Activated CD4-positive, CD25-positive, alpha-beta regulatory T cell treated with anti-CD3 and anti-CD28 coated beads, Interleukin-2, amount 50 U/mL, for 72 hours (primary cell): ENCODE measurements around the gene GMPPA.

Source experiments
- DNase-seq: peaks from one replicate; pipeline ENCODE4 v3.0.0; 2021

Gene GMPPA

DNA sequence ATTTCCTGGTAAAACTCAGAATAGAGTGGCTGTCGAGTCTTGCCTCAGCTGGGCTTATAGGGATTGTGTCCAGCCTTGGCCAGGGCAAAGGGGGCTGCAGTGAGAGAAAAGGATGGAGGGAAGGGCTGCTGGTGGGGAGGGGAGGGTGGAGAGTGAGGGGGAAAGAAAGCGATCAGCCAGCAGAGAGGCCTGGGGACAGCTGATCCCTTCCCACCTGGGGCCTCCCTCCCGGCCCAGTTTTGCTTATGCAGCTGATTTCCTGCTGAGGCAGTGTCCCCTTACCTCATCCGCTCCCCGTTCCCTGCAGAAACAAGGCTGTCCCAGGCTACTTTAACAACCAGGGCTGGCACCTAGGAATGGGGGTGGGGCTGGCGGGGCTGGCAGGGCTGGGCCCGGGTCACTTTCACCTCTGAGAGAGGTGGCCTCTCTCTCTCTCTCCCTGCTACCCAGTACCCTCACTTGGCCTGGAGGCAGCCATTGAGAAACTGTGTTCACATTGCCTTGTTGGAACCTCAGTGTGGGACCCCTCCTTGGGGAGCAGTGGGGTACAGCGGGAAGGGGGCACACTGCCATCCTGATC lies 12.2 kb upstream of the GMPPA start:
- no peak for DNase-seq

DNA sequence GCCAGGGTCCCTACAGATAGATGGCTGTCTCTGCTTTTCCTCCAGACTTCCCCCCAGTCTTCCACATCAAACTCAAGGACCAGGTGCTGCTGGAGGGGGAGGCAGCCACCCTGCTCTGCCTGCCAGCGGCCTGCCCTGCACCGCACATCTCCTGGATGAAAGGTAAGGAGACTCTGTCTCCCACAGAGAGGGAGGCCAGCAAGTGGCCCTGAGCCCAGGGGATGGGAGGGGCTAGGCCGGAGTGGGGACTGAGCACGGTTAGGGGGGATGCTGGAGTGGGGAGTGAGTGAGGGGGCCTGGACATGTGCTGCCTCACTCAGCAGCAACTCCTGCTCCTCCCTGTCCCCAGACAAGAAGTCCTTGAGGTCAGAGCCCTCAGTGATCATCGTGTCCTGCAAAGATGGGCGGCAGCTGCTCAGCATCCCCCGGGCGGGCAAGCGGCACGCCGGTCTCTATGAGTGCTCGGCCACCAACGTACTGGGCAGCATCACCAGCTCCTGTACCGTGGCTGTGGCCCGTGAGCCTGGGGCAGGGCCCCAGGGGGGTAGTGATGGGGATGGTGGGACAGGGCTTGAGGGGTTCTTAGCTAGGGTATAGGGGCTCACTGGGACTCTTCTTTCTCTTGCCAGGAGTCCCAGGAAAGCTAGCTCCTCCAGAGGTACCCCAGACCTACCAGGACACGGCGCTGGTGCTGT lies 10.4 kb upstream of the GMPPA start:
- DNase-seq, result no peak

DNA sequence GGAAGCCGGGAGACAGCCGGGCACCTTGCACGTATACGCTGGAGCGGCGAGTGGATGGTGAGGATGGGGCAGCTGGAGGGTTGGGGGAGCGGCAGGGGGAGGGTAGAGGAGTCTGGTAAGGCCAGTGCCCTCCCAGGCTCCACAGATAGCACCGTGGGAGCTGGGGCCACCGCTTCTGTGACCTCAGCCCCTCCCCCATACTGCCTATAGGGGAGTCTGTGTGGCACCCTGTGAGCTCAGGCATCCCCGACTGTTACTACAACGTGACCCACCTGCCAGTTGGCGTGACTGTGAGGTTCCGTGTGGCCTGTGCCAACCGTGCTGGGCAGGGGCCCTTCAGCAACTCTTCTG lies 9.9 kb upstream of the GMPPA start:
- no peak for DNase-seq

DNA sequence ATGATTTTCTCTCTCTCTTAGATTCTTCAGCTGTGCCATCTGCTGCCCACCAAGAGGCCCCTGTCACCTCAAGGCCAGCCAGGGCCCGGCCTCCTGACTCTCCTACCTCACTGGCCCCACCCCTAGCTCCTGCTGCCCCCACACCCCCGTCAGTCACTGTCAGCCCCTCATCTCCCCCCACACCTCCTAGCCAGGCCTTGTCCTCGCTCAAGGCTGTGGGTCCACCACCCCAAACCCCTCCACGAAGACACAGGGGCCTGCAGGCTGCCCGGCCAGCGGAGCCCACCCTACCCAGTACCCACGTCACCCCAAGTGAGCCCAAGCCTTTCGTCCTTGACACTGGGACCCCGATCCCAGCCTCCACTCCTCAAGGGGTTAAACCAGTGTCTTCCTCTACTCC lies 9.4 kb upstream of the GMPPA start:
- DNase-seq, result no peak

DNA sequence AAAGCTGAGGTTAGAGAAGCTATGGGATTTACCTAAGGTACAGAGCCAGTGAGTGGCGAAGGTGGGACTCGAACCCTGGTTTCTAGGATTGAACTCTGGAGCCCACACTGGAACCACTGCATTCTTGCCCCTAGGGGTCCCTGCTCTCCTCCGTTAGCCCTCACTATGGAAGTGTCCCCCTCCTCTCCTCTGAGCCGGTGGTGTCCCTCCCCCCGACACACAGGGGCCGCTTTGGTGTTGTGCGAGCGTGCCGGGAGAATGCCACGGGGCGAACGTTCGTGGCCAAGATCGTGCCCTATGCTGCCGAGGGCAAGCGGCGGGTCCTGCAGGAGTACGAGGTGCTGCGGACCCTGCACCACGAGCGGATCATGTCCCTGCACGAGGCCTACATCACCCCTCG lies 8.5 kb upstream of the GMPPA start:
- no peak for DNase-seq

DNA sequence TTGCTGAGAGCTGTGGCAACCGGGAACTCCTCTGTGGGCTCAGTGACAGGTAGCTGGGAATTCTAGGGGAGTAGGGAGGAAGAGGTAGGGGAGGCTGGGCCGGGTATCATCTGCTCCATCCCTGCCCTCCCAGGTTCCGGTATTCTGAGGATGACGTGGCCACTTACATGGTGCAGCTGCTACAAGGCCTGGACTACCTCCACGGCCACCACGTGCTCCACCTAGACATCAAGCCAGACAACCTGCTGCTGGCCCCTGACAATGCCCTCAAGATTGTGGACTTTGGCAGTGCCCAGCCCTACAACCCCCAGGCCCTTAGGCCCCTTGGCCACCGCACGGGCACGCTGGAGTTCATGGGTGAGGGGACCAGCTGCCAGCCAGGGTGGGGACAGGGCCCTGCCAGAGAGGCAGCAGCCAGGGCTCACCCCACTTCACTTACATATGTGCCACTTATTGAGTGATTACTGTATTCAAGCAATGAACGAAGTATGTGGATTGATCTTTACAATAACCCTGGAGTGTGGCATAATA lies 8.0 kb upstream of the GMPPA start:
- DNase-seq, result no peak

DNA sequence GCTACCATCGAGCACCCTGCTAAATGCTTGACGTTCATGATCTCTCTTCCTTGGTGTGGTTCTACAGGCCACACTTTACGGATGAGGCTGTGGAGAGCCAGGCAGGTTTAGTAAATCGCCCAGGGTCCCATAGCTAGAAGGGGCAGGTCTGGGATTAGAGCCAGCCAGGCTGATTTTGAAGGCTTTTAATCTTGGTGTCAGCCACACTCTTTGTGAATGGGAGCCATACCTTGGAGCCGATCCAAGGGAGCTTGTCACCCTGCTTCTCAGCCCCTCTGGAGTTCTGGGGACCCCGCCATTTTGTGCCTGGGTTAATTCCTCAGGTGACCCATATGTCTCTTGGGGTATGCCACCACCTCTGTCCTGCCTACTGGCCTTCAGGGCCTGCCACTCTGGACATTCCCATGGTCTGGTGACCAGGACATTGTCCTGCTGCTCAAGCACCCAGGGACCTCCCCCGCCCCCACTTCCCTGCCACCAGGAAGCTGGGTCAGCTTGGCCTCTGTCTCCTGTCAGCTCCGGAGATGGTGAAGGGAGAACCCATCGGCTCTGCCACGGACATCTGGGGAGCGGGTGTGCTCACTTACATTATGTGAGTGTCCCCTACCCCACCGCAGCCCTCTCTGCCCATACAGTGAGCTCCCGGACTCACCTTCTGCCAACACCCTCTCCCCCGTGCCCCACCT lies 7.3 kb upstream of the GMPPA start:
- DNase-seq, result no peak

DNA sequence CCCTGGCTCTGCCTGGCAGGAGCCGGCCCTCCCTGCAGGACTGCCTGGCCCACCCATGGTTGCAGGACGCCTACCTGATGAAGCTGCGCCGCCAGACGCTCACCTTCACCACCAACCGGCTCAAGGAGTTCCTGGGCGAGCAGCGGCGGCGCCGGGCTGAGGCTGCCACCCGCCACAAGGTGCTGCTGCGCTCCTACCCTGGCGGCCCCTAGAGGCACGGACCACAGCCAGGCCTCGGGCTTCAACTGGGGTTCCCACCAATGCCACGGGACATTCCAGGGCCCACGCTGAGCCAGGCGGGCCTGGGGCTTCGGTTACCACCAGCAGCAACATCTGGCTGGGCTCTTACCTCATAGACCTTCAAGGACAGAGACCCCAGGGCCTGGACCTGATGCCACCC lies 6.1 kb upstream of the GMPPA start:
- DNase-seq, result no peak

DNA sequence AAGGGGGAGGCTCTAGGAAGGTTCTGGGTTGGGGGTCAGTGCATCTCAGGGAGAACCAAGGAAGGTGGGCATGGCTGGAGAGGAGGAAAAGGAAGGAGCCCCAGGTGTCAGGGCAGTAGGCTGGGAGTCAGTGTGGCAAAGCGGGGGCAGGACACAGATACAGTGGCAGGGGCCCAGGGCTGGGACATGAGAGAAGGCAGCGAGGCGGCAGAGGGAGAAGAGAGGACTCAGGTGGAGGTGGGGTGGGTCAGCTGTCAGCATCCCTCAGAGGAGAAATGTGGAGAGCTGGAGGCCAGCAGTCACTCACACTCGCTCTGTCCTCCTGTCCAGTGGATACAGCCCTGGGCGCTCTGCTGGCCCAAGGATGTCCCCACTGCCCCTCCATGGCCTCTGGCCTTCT lies 5.6 kb upstream of the GMPPA start:
- no peak for DNase-seq

DNA sequence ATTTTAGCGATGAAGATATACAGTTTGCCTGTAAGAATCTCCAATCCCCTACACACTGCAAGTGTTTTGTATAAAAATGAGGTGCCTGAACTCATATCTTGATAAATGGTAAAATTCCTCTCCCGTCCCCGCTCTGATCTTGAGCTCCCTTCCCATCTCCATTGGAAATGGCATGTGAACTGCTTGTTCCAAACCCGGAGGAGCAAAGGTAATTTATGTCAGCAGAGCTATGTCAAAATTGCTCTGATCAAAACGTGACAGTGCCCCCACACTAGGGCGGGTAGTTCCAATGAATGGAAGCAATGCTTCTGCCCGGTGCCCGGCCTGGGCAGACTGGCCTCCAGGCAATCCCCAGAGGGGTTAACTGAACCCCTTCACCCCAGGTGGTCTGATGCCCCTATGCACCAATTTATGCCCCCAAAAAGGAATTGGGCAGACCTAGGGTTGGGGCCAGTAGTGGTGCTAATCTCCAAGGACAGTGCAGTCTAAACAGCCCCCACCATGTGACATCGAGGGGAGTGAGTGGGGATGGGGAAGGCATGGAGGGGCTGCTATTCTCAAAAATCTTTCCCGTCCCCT lies 3.6 kb upstream of the GMPPA start:
- DNase-seq, result no peak

DNA sequence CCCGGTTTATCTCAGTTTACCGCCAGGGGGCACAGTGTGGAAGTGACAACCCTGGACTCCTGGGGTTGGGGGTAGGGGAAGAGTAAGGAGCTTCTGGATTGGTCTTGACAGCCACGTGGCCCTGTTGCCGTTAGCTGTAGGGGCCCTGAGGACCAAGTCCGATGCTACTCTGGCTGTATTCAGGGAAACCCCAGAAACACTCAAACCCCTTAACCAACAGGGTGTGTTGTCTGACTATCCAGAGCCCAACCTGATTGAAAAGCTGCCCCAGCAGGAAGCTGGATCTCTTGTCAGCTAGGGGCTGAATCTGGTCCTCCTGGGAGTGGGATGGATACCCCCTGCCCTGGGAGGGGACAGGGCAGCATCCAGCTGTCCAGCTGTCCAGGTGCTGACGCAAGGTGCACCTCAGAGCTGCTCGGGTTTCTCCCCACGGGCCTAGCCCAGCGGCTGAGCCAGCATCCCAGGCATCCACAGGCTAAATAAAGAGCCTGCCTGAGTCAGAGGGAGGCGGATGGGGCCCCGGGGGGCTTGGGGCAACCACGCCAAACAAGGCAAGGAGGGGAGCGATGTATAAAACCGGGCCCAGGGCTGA lies 3.1 kb upstream of the GMPPA start:
- DNase-seq, result no peak

DNA sequence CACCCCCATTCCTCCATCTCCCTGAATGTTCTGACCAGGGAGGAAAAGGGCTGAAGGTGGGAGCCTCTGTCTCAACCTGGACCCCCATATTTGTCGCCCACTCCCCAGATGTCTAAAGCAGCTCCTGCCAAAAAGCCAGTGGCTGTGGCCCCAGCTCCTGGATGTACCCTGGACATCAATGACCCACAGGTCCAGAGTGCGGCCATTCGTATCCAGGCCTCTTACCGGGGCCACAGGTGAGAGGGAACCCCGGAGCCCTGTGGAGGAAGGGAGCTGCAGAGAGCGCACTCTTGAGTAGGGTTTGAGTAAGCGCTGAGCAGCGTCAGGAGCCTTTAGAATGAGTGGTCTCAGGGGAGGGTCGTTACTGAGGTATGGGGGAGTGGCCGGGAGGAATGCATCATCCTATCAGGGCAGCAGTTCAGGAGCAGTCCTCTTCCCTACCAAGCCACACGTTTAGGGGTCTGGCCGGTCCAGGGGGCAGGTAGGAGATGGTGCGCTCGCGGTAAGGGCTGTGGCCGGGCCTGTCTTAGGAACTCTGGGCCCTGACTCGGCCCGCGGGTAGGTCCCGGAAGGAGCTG lies 2.4 kb upstream of the GMPPA start:
- DNase-seq, result no peak

DNA sequence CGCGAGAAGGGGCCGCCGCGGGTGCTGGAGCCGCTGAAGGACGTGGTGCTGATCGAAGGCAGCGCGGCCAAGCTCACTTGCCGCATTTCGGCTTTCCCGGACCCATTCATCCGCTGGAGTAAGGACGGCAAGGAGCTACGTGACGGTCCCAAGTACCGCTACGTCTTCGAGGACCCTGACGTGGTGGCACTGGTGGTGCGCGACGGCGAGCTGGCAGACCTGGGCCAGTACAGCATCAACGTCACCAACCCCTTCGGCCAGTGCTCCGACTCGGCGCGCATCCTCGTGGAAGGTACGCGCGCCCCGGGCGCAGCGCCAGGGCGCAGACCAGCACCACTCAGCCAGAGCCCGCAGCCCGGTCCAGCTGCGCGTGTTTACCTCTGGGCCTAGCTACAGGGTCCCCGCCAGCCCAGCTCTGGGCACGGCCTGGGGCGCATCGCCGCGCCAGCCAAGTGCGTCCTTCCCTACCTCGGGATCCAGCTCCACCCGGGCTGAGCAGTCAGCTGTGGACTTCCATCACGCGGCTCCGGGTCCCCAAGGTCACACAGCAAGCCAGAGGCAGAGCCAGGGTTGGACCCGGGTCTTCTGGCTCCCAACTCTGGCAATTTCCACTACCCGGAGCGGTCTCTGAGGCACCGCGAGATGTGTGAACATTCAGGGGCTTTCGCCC lies 1.7 kb upstream of the GMPPA start:
- no peak for DNase-seq

DNA sequence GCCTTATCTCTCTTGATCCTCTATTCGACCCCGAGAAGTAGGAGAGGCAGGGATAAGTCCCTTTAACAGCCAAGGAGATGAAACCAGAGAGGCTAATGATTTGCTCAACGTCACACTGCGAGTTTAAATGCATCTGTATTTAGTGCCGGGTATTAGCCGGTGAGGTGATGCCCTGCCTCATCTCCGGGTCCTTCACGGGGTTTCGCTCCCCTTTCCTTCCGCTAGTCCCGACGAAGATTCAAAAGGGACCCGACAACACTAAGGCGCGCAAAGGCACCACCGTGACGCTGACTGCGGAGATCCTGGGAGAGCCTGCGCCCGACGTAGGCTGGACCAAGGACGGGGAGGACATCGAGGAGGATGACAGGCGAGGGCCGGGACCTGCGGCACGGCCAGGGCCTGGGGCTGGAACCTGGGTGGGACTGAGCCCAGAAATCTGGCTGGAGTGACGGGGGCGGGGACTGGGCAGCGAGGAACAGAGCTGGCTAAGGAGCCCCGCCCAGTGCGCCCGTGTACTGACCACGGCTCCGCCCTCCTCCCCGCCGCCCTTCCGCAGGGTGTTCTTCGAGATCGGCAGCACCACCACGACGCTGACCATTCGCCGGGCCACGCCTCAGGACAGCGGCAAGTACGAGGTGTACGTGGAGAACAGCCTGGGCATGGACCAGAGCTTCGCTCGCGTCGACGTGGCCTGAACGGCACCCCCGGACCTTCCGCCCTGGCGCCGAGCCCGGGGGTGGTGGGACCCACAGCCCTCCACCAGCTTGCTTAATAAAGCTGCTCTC lies 1.0 kb upstream of the GMPPA start:
- peak; percentile 73 for DNase-seq

DNA sequence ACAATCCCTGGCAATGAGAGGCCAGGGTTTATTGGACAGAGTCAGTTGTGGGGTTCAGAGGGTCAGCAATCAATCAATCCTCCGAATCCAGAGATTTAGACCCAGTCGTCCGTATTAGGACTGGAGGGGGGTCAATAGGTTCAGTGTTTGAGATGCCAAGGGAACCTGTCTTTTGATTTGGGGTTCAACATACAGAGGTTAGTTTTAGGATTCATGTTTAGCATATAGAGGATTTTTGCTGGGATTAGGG lies 292 bp downstream of the GMPPA start:
- DNase-seq, result no peak

DNA sequence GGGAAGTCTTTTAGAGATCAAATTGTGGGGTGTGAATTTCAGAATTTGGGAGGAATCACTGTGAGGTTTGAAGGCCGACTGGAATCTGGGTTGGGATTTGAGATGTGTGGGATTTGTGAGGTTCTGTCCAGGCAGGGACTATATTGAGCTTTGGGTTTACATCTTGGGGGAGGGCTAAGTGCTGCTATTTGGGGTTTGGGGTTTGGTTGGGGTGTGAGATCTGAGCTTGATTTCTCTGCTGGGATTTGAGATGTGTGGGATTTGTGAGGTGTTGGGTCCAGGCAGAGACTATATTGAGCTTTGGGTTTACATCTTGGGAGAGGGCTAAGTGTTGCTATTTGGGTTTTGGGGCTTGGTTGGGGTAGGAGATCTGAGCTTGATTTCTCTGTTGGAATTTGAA lies 864 bp downstream of the GMPPA start:
- DNase-seq, result no peak

DNA sequence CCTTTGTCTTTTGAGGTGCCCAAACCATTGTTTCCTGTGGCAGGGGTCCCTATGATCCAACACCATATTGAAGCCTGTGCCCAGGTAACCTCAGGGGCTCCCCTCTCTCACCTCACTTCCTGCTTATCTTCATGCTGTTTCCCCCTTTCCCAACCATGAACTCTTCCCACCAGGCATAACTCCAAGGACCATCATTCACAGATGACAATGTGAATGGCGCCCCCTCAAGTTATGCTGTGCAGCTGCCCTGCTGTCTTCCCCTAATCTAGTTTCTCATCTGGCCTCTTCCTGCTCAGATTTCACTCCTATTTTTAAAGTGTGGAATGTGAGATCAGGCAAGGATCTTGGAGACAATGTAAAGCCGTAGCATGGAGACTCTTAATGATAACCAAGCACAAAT lies 1.4 kb downstream of the GMPPA start:
- DNase-seq, result no peak

DNA sequence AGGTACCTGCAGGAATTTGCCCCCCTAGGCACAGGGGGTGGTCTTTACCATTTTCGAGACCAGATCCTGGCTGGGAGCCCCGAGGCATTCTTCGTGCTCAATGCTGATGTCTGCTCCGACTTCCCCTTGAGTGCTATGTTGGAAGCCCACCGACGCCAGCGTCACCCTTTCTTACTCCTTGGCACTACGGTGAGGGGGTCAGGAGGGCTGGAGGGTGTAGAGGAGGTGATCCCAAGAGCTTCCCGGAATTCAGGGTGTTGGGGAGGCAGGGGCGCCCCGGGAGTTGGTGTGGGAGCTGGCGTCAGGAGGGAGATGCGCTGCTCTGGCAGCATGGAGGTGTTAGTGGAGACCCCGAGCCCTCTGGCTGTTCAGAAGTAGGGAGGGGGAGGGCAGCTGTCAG lies 3.2 kb downstream of the GMPPA start:
- no peak for DNase-seq

DNA sequence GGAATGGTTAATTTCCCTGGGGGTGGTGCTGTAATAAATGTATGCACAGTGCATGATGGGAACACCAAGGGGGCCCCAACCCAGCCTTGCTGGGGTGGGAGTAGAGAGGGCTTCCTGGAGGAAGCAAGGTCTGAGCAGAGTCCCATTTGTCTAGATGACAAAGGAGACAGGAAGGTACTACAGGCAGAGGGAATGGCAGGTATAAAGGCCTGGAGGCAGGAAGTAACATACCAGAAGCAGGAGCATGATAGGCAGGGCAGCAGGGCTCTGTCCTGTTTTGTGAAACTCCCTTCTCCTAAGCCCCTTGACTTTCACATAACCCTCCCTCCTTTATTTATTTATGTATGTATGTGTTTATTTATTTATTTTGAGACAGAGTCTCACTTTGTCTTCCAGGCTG lies 3.9 kb downstream of the GMPPA start:
- no peak for DNase-seq

DNA sequence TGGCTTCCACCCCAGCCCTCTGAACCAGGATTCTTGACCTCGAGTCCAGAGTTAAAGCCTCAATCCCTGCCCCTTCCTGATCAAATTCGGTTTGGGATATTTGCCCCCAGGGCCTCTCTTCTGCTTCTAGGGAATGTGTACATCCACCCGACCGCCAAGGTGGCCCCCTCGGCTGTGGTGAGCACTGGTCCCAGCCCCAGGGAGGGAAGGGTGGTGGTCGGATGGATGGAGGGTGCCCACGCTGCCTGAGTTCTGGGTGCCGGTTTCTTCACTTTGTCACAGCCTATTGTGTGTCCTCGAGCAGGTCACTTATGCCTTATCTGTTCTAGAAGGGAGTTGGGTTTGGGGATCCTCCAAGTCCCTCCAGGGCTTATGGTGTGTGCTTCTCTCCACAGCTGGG lies 6.9 kb downstream of the GMPPA start:
- no peak for DNase-seq

DNA sequence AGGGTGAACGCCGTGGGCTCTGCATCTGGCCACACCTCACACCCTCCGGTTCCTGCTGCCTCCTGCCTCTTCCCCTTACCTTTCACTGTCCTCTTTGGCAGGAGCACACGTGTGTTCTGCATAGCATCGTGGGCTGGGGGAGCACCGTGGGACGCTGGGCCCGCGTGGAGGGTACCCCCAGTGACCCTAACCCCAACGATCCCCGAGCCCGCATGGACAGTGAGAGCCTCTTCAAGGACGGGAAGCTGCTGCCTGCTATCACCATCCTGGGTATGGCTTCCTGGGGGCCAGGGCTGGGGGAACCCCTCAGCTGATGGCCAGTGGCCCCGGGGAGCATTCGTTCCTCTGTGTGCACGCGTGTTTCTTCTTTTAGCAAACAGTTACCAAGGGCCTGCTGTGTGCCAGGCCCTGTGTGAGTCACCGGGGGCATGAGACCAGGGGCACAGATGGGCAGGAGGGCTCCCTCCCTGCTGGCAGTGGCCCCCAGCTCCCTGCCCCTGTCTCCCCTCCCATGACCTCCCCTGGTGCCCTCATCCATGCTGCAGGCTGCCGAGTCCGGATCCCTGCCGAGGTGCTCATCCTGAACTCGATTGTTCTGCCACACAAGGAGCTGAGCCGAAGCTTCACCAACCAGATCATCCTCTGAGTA lies 7.6 kb downstream of the GMPPA start:
- DNase-seq, result no peak
